ENCODE data around the gene LRIT2.

DNA sequence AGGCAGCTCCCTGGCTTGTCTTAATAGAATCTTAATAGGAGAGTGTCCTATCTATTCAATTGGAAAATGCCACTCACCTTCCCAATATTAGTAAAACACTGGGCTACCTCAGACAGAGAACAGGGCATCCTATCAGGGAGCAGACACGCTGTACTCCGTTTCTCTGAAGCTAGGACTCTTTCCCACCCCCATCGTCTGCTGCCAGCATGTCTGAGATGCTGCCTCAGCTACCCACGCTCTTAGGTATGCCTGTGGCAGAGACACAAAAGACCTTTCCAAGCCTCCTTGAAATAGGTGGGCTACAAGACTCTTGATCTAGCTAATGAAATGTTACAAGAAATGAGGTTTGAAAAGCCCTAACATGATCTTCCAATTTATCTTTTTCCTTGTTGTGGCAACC lies 2.5 kb upstream of the LRIT2 start:
- TF ChIP-seq, protein P1, sequence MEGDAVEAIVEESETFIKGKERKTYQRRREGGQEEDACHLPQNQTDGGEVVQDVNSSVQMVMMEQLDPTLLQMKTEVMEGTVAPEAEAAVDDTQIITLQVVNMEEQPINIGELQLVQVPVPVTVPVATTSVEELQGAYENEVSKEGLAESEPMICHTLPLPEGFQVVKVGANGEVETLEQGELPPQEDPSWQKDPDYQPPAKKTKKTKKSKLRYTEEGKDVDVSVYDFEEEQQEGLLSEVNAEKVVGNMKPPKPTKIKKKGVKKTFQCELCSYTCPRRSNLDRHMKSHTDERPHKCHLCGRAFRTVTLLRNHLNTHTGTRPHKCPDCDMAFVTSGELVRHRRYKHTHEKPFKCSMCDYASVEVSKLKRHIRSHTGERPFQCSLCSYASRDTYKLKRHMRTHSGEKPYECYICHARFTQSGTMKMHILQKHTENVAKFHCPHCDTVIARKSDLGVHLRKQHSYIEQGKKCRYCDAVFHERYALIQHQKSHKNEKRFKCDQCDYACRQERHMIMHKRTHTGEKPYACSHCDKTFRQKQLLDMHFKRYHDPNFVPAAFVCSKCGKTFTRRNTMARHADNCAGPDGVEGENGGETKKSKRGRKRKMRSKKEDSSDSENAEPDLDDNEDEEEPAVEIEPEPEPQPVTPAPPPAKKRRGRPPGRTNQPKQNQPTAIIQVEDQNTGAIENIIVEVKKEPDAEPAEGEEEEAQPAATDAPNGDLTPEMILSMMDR (conservative IDR thresholded peaks at IDR 0.05; ENCODE audit: low read depth, low read length): no peak
- no peak for TF ChIP-seq EZH2 (IDR thresholded peaks at IDR 0.05; ENCODE audit: borderline replicate concordance, low read depth, low read length, poor library complexity, severe bottlenecking)
